Psoas muscle (tissue), 8 donors: ENCODE results near the gene HES5. TPM values are rescaled to one million over a fixed set of nuclear protein-coding genes. Genes with fewer than 3 reads are reported as not detected.

Source experiments
- ATAC-seq, 4 donors: fragments of 200-7000 bp; cut with Tn5 transposase; one replicate each; pipeline ENCODE4 v1.9.1; 2020; ENCODE audit warnings: moderate library complexity in 3 of 4, mild to moderate bottlenecking in 2 of 4
- DNase-seq, 2 donors: peaks; one replicate each; pipeline ENCODE4 v3.0.0-alpha.2; 2020
- H3K27ac ChIP-seq: fragments of 200-600 bp; one replicate; pipeline ENCODE4 v1.8.0; 2022
- H3K27me3 ChIP-seq, 3 donors: fragments of 200-600 bp in 1 of 3; one replicate each; pipeline versions ENCODE4 v1.6.1 to v1.8.0; 2013 to 2022; ENCODE audit warnings: low read length in 2 of 3, mild to moderate bottlenecking in 2 of 3, moderate library complexity in 1 of 3; ENCODE audit not compliant: insufficient read depth in 3 of 3
- H3K36me3 ChIP-seq, 2 donors: fragments of 200-600 bp in 1 of 2; one replicate each; pipeline versions ENCODE4 v1.6.1 to v1.8.0; 2013 to 2022; ENCODE audit warnings: low read depth in 1 of 2, mild to moderate bottlenecking in 1 of 2, moderate library complexity in 1 of 2; ENCODE audit not compliant: insufficient read depth in 1 of 2
- H3K4me1 ChIP-seq: fragments of 200-600 bp; one replicate; pipeline ENCODE4 v1.8.0; 2022
- H3K4me3 ChIP-seq: fragments of 200-600 bp; one replicate; pipeline ENCODE4 v1.8.0; 2022; ENCODE audit warnings: mild to moderate bottlenecking
- H3K9me3 ChIP-seq: fragments of 200-600 bp; one replicate; pipeline ENCODE4 v1.8.0; 2022
- WGBS, 3 donors: extraction: QIAGEN DNeasy Blood & Tissue Kit; methylation state at CpG; one replicate each; pipeline versions ENCODE4 v1.1.6 to v1.1.7; 2013; 5-methylcytosine and 5-hydroxymethylcytosine counted together
- intact Hi-C, 2 donors: fragments of 100-400 bp; cut with DNase I; formaldehyde crosslinking; loops; one replicate each; pipeline versions ENCODE4 v1.11.0 to v1.14.2; 2022
- polyA plus RNA-seq, 3 donors: library from polyadenylated mRNA; stranded (reverse); fragments of 200-250 nt; gene quantifications; one replicate each; pipeline ENCODE4 v1.2.3, GENCODE V29; 2013
- total RNA-seq, 4 donors: library from RNA; stranded (reverse); fragmentation: NEBNext Ultra II Directional in 2 of 4; extraction: Animal tissue kit (Norgen Biotek cat#: 25700) in 2 of 4; gene quantifications; one replicate each; pipeline versions ENCODE4 v1.2.1 to v1.2.4, GENCODE V29; 2021 to 2023
- TF ChIP-seq, protein P1 (sequence below): fragments of 200-600 bp; IDR thresholded peaks from one replicate; pipeline ENCODE4 v1.8.0; 2022; ENCODE audit warnings: antibody characterized with exemption
- donor health status: healthy with polysubstance abuse.
- donor health status: DM: no; HTN: no; CAD: no; lungs with moderate emphysema.
- donor health status: Bipolar disorder and iron deficiency.
- donor health status: healthy.
- donor health status: DM: yes; HTN: yes; CAD: no.
- donor health status: DM: no; HTN: no; CAD: no.
- donor health status: DM: no; HTN: no; CAD: no.
- donor health status: DM: yes; HTN: yes; CAD: no.

Gene HES5
- total and polyA plus RNA-seq, 7 donors, result 0.13 to 0.77 (median 0.28) TPM; not detected in 1

DNA sequence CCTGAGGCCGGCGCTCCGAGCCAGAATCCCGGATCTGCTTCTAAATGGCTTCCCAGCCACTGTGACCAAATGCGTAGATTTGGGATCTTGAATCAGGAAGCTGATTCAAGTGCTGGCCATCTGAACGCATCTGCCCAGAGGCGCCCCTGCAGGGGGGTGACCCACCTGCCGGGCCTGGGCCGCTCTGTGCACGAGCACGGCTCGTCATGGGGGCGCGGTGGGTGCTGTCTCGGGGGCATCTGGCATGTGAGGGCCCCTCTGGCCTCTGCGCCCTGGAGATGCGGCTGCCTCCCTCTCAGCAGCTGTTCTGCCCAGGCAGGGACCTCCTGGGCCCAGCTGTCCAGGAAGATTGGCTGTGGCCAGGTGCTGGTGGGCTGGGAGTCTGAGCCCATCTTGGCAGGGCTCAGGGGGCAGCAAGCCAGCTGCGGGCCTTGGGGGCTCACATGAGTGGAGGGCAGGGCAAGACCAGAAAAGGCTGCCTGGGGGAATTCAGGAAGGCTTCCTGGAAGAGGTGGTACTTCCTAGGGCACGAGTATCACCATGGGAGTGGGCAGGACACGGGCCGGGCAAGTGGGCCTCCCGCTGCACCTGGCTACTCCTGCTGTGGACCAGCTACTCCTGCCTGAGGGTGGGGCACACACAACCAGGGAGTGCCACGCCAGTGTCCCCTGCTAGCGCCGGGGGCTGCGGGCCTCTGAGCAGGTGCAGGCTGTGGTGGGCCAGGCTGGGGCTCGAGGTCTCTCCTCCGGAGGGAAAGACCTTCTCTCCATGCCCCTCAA lies 28.8 kb downstream of the HES5 start:
- H3K9me3 ChIP-seq, result no peaks in the 10 kb centered on the region
- DNase-seq, result no peak
- no peak for ATAC-seq
- WGBS, 3 donors, result 28 to 34% (median 33%) methylated on average over 24 to 28 of the region's 28 CpGs
- H3K4me1 ChIP-seq, result no peaks in the 10 kb centered on the region
- H3K4me3 ChIP-seq, result no peak overlapping the region
- H3K27ac ChIP-seq, result no peak overlapping the region
- peaks cover 0 to 66% (median 9%) of the 10 kb centered on the region in 3 donors for H3K27me3 ChIP-seq
- intact Hi-C loops, result no loop called here
- no peaks in the 10 kb centered on the region for H3K36me3 ChIP-seq
- TF ChIP-seq, protein P1, sequence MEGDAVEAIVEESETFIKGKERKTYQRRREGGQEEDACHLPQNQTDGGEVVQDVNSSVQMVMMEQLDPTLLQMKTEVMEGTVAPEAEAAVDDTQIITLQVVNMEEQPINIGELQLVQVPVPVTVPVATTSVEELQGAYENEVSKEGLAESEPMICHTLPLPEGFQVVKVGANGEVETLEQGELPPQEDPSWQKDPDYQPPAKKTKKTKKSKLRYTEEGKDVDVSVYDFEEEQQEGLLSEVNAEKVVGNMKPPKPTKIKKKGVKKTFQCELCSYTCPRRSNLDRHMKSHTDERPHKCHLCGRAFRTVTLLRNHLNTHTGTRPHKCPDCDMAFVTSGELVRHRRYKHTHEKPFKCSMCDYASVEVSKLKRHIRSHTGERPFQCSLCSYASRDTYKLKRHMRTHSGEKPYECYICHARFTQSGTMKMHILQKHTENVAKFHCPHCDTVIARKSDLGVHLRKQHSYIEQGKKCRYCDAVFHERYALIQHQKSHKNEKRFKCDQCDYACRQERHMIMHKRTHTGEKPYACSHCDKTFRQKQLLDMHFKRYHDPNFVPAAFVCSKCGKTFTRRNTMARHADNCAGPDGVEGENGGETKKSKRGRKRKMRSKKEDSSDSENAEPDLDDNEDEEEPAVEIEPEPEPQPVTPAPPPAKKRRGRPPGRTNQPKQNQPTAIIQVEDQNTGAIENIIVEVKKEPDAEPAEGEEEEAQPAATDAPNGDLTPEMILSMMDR, result no peak

- Histone ChIP-seq H3K27me3 (peaks cover 0 to 61% (median 9%) of the 10 kb centered on the region in 3 donors), H3K9me3 (no peaks in the 10 kb centered on the region), H3K4me1 (no peaks in the 10 kb centered on the region), H3K36me3 (no peaks in the 10 kb centered on the region), H3K27ac (no peak overlapping the region), H3K4me3 (no peak overlapping the region)
- no peak for ATAC-seq
- TF ChIP-seq, protein P1, result no peak
- intact Hi-C loops, result no loop called here
- DNase-seq, result no peak
- 41 to 50% (median 50%) methylated on average over 15 to 19 of the region's 19 CpGs for WGBS, 3 donors
These were observed 30.0 kb downstream of the HES5 start for GRCh38 chr1:2499986-2500596.

GRCh38 chr1:2499260-2499659 lies 30.8 kb downstream of the HES5 start:
- intact Hi-C loops, result no loop called here
- peaks cover 0 to 53% (median 4%) of the 10 kb centered on the region in 3 donors for H3K27me3 ChIP-seq
- no peaks in the 10 kb centered on the region for H3K9me3 ChIP-seq
- peaks cover 3% of the 10 kb centered on the region for H3K4me1 ChIP-seq
- no peak for ATAC-seq
- H3K4me3 ChIP-seq, result no peak overlapping the region
- DNase-seq, result no peak
- no peak overlapping the region for H3K27ac ChIP-seq
- 53 to 59% (median 56%) methylated on average over 4 of the region's 4 CpGs for WGBS, 3 donors
- no peaks in the 10 kb centered on the region for H3K36me3 ChIP-seq
- TF ChIP-seq, protein P1, result no peak

DNA sequence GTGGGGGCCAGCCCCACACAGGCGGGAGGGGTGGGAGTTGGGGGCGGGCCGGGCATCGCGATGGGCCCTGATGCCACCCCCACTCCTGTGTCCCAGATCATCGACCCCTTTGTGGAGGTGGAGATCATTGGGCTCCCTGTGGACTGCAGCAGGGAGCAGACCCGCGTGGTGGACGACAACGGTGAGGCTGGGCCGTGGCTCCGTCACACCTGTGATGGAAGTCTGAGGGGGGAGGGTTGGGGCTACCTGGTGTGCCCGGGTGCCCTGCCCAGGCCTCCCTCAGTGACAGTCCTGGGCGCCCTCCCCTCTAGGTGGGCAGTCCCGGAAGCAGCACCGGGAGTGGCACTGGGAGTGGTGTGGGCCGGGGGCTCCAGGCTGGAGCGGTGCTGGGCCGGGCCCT lies 31.4 kb downstream of the HES5 start:
- peaks cover 3% of the 10 kb centered on the region for H3K4me1 ChIP-seq
- 64 to 74% (median 68%) methylated on average over 14 to 19 of the region's 19 CpGs for WGBS, 3 donors
- H3K9me3 ChIP-seq, result no peaks in the 10 kb centered on the region
- intact Hi-C loops, result no loop called here
- no peak for ATAC-seq
- H3K27me3 ChIP-seq, result peaks cover 0 to 49% (median 4%) of the 10 kb centered on the region in 3 donors
- no peak overlapping the region for H3K4me3 ChIP-seq
- no peaks in the 10 kb centered on the region for H3K36me3 ChIP-seq
- no peak overlapping the region for H3K27ac ChIP-seq
- TF ChIP-seq, protein P1, result no peak
- DNase-seq, result no peak
